Stimulated activated naive CD8-positive, alpha-beta T cell treated with anti-CD3 and anti-CD28 coated beads, Interleukin-15, amount 100 ng/mL, for 72 hours (primary cell): Measurements from ENCODE around the gene HOXA6.
A peak's percentile ranks its signal among the peaks of the same experiment; 100 is the strongest.

Experiments
- ATAC-seq: fragments of 150-1000 bp; cut with Tn5 transposase; 2 replicates; pipeline ENCODE4 v1.10.0; 2021; ENCODE audit warnings: mild to moderate bottlenecking, moderate library complexity
- DNase-seq, 2 donors: peaks; one replicate each; pipeline ENCODE4 v3.0.0; 2021 to 2022
- H3K27ac Mint-ChIP-seq, 2 donors: one replicate each; pipeline ENCODE4 v1.8.0; 2022; ENCODE audit warnings: mild to moderate bottlenecking in 2 of 2, mixed read lengths in 2 of 2, moderate library complexity in 2 of 2
- H3K27me3 Mint-ChIP-seq: one replicate; pipeline ENCODE4 v1.8.0; 2022; ENCODE audit warnings: mixed read lengths
- H3K4me1 Mint-ChIP-seq: one replicate; pipeline ENCODE4 v1.8.0; 2022; ENCODE audit warnings: mild to moderate bottlenecking, mixed read lengths
- H3K4me3 Mint-ChIP-seq, 2 donors: one replicate each; pipeline ENCODE4 v1.8.0; 2022; ENCODE audit warnings: mild to moderate bottlenecking in 2 of 2, mixed read lengths in 2 of 2, moderate library complexity in 1 of 2
- H3K9me3 Mint-ChIP-seq, 2 donors: one replicate each; pipeline ENCODE4 v1.8.0; 2022; ENCODE audit warnings: mixed read lengths in 2 of 2

The HOXA6 gene

DNA sequence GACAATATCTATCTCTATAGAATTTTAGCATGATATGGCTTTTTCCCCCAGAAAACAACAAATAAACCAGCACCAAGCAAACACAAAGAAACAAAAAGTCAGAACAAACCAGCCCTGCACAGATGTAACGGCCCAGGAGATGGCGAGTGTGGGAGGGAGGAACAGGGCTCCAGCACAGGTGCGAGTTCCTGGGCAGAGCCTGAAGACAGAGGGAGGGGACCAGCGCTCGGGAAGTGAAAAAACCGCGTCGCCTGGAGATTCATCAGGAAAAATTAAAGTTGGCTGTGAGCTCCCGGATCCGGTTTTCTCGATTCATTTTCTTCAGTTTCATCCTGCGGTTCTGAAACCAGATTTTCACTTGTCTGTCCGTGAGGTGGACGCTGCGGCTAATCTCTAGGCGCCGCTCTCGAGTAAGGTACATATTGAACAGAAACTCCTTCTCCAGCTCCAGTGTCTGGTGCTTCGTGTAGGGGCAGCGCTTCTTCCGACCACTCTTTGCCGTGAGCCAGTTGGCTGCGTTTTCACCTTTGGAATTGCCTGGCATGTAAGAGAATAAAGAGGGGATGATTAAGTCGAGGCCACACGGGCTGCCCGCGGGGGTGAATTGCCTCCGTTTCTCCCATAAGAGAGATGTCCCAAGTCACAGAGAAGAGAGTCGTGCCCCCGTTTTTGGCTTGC, 24.2 kb upstream of the HOXA6 start:
- H3K4me1 Mint-ChIP-seq: peaks cover 53% of the 10 kb centered on the region
- peaks cover 95% of the 10 kb centered on the region for H3K27me3 Mint-ChIP-seq
- DNase-seq (peak in 1 of 2 donors; percentile 13), ATAC-seq (no peak)
- no peaks in the 10 kb centered on the region for H3K9me3 Mint-ChIP-seq
- no peak overlapping the region for H3K27ac Mint-ChIP-seq
- peak overlapping the region; percentile 61 to 74 for H3K4me3 Mint-ChIP-seq

DNA sequence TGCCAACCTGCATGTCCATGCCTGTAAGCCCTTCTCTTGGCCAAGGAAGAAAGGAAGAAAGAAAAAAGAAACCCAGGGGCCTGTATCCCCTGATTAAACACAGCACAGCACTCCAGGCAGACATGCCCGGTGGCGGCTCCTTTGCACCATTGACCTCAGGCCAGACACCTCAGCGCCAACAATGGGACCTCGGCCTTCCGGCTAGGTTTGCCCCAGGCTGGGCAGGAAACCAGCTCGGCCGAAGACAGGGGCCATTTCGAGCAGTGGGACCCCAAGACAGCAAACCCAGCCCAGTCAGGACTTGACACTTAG, 23.7 kb upstream of the HOXA6 start:
- Mint-ChIP-seq H3K27ac (no peak overlapping the region), H3K4me3 (peak overlapping the region; percentile 15 to 74), H3K9me3 (no peaks in the 10 kb centered on the region), H3K27me3 (peaks cover 95% of the 10 kb centered on the region), H3K4me1 (peaks cover 58% of the 10 kb centered on the region)
- DNase-seq: peak in 1 of 2 donors; percentile 8
- ATAC-seq: no peak

DNA sequence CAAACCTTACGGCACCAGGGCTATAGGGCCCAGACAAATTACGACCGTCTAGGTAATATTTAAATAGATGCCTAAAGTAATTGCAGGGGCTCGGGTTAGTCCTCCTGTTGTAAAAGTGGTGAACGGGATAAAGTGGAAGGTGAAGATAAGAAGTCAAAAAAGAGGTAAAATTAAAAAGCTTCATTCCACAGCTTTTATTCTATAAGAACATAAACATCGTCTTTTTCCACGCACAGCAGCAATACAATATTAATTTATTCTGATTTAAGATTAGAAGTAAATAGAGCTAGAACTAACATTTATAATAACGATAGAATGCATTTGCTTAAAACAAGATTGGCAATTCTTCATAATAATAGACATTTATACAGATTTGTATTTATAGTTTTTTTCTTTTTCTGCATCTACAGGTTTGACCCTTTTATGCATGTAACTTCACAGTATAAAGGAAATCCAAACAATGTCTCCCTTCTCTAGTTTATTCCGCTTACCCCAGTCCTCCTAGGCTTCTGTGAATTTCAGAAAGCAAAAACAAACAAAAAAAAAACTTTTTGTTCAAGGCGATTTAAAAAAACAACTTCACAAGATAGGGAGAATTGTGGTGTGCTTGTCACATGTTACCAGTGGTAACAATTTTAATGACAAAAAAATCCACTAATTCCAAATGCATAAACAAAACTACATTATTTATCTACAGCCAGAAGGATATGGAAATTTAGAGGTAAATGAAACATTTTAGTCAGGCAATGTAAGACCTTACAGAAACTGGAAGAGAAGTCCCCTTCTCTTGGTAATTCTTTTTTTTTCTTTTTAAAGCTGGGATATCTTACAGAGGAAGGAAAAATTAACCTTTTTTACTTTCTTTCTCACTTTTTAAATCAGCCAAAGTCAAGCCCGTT, 23.1 kb upstream of the HOXA6 start:
- DNase-seq (no peak), ATAC-seq (no peak)
- Mint-ChIP-seq H3K4me1 (peaks cover 64% of the 10 kb centered on the region), H3K27ac (no peak overlapping the region), H3K4me3 (peak overlapping the region in 1 of 2 donors; percentile 19), H3K27me3 (peaks cover 95% of the 10 kb centered on the region), H3K9me3 (no peaks in the 10 kb centered on the region)

DNA sequence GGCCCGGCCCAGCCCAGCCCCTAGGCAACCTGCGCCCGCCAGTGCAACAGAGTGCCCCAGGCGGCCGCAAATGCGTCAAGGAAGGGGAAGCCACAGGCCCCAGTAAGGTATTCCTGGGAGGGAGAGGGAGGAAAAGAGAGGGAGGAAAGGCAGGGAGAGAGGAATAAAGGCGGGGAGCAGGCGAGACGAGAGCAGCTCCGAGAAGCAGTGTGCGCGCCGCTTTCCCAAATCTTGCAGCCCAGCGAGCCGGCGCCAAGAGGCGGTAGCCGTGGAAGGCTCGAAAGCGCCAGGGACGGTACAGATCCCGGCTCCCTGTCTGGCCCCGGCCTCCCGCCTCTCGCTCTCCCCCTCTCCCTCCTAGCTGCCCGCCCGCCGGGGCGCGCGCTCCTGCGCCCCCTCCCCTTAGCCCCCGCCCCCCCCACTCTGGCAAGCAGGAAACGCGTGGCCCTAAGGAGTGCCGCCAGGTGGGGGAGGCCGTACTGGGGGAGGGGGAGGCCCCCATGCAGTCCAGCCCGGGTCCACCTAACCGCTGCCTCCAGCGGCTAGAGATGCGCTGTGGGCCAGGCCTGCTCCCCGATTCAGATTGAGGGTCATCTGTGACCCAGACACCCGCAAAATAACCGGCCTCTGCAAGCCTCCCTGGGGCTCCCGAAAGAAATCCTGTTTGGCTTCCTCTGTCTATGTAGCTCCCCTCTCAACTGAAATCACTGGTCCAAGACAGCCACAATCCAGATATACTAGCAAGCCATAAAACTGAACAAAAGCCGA, 22.3 kb upstream of the HOXA6 start:
- Mint-ChIP-seq H3K27ac (peak overlapping the region in 1 of 2 donors; percentile 86), H3K4me3 (peak overlapping the region; percentile 52 to 67), H3K4me1 (peaks cover 64% of the 10 kb centered on the region), H3K9me3 (no peaks in the 10 kb centered on the region), H3K27me3 (peaks cover 95% of the 10 kb centered on the region)
- DNase-seq (no peak), ATAC-seq (no peak)

DNA sequence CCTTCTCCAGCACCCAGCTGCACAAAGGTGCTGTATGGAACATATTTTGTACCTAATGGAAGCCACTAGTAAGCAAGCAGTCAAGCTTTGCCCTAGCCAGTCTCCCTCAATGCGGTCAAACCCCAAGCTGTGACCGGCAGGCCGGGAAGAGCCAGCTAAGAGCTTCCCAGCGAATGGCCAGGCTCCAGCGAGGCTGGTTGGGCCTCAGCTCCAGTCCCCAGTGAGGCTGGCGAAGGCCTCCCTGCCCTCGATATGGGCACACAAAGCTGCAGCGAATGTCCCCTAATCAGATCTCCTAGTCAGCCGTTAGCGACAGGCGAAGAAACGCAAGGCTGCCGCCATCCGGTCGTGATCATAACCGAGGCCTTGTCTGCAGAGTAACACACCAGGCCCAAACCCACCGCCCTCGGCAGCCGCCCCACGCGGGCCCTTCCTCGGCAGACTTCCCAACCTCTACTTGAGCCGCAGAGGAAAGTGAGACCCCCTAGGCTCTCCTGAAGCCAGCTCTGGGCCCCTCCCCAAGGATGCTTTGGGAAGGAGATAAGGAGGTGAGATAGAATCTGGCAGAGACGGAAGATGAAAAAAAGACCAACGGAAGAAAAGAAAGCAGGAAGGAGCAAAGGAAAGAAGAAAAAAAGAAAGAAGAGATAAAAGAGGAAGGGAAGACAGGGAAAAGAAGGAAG, 20.8 kb upstream of the HOXA6 start:
- Mint-ChIP-seq H3K4me1 (peaks cover 73% of the 10 kb centered on the region), H3K27ac (peak overlapping the region in 1 of 2 donors; percentile 54), H3K4me3 (peak overlapping the region; percentile 0 to 6), H3K9me3 (no peaks in the 10 kb centered on the region), H3K27me3 (peaks cover 100% of the 10 kb centered on the region)
- DNase-seq (peak in 1 of 2 donors; percentile 54), ATAC-seq (peak; percentile 50)

DNA sequence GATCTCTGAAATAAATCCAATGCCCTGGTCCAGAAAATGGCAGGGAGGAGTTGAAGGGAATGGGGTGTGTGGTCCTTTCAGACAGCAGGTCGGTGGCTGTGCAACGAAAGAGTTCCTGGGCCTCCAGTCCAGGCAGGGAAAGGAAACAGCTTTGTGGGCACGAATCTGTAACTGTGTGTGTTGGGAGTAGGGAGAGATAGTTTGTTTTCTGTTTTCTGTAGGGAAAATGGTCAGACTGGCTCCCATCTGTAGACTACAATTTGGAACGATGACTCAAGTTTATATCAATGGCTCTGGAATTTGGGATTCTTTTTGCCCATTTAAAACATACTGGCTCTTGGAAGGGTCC, 20.3 kb upstream of the HOXA6 start:
- Mint-ChIP-seq H3K9me3 (no peaks in the 10 kb centered on the region), H3K27ac (no peak overlapping the region), H3K4me3 (no peak overlapping the region), H3K4me1 (peaks cover 68% of the 10 kb centered on the region), H3K27me3 (peaks cover 100% of the 10 kb centered on the region)
- no peak for ATAC-seq
- DNase-seq: no peak

DNA sequence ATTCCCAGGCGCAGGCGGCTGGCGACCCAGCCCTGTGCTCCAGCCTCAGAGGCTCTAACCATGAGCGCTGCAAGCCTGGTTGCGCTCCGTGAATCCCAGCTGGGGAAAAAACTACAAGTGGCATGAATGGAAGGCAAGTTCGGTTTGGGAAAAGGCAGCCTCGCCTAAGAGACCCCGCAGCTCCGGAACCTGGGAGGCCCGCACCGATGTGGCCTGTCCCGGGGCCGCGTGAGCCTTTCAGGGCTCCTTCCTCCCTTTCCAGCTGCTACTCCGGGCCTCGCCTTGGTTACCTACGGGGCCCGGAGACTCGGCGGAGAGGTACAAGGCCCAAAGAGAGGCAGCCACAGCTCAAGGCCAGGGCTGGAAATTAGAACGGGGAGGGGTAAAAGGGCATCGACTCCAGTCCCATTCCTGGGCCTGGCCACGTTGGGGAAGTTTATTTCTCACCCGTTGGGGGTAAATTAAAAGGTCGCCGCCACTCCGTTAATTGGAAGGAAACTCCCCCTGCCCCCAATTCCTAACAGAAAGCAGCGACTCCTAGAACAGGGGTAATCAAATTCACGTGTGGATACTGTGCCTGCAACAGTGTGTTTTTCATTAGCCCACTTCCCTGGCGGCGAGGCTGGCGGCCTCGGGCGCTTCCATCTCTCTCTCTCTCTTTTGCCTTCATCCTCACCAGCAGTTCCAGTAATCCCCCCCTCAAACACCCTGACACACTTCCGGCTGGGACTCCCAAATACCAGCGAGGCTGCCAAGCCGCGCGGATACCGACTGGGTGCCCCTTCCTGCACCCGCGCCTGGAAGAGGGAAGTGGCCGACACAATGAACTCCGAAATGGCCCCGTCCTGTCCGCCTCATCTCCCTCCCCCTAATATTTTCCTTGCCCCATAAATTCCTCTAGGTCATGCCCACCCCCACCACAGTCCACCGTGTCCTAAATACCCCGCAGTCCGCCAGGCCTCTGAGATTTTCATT, 19.2 kb upstream of the HOXA6 start:
- H3K9me3 Mint-ChIP-seq: no peaks in the 10 kb centered on the region
- H3K4me3 Mint-ChIP-seq: peak overlapping the region; percentile 56 to 62
- peaks cover 59% of the 10 kb centered on the region for H3K4me1 Mint-ChIP-seq
- H3K27ac Mint-ChIP-seq: peak overlapping the region in 1 of 2 donors; percentile 89
- H3K27me3 Mint-ChIP-seq: peaks cover 100% of the 10 kb centered on the region
- ATAC-seq (no peak), DNase-seq (no peak)

DNA sequence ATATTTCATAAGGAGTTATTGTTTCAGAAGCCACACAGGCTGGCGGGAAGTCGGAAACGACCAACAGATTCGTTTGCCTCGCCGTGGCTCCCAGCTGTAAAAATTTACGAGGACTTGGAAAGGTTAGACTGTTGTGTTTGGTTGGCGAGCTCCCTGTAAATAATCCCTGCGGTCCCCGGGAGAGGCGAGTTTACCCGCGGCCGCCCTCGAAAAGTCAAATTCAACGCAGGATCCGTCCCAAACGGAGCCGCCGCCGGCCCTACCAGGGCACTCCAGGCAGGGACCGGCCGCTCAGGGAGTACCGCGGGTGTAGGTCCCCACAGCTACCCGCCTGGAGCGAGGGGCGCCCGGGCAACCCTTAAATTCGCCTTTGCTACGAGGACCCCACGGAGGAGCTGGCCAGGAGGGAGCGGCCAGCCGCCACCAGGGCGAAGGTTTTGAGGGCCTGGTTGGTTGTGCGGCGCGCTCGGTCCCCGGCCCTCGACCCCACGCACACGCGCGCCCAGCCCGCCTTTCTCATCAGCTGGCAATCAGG, 18.5 kb upstream of the HOXA6 start:
- H3K4me1 Mint-ChIP-seq: peaks cover 54% of the 10 kb centered on the region
- no peaks in the 10 kb centered on the region for H3K9me3 Mint-ChIP-seq
- DNase-seq: no peak
- H3K27ac Mint-ChIP-seq: peak overlapping the region in 1 of 2 donors; percentile 91
- ATAC-seq: no peak
- H3K27me3 Mint-ChIP-seq: peaks cover 99% of the 10 kb centered on the region
- H3K4me3 Mint-ChIP-seq: peak overlapping the region; percentile 61 to 62

DNA sequence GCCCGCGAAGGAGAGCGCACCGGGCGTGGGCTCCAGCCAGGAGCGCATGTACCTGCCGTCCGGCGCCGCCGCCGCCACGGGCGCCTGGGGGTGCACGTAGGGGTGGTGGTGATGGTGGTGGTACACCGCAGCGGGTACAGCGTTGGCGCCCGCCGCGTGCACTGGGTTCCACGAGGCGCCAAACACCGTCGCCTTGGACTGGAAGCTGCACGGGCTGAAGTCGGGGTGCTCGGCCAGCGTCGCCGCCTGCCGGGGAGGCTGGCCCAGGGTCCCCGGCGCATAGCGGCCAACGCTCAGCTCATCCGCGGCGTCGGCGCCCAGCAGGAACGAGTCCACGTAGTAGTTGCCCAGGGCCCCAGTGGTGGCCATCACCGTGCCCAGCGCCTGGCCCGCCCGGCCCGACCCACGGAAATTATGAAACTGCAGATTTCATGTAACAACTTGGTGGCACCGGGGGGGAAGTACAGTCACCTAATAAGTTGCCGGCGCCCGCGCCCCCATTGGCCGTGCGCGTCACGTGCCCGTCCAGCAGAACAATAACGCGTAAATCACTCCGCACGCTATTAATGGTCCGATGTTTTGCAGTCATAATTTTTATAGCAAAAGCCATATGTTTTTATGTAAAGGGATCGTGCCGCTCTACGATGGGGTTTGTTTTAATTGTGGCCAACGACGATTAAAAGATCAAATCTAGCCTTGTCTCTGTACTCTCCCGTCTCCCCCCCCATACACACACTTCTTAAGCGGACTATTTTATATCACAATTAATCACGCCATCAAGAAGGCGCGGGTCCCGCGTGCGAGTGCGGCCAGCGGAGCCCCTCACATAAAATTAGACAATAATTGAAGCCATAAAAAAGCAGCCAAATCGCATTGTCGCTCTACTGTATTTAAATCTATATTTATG, 17.8 kb upstream of the HOXA6 start, which contains the start of gene HOXA9:
HOXA9 (minus strand) TSS at position 449 of the 907 bp plus-strand sequence; CDS start at position 369, 80 bp downstream.
- peak within 1 kb of the TSS in 1 of 2 donors; percentile 91 for H3K27ac Mint-ChIP-seq
- H3K4me3 Mint-ChIP-seq: peak within 1 kb of the TSS; percentile 61 to 62
- no peak for DNase-seq
- H3K9me3 Mint-ChIP-seq: no peaks in the 10 kb centered on the region
- ATAC-seq: no peak
- peaks cover 99% of the 10 kb centered on the region for H3K27me3 Mint-ChIP-seq
- H3K4me1 Mint-ChIP-seq: peaks cover 59% of the 10 kb centered on the region

DNA sequence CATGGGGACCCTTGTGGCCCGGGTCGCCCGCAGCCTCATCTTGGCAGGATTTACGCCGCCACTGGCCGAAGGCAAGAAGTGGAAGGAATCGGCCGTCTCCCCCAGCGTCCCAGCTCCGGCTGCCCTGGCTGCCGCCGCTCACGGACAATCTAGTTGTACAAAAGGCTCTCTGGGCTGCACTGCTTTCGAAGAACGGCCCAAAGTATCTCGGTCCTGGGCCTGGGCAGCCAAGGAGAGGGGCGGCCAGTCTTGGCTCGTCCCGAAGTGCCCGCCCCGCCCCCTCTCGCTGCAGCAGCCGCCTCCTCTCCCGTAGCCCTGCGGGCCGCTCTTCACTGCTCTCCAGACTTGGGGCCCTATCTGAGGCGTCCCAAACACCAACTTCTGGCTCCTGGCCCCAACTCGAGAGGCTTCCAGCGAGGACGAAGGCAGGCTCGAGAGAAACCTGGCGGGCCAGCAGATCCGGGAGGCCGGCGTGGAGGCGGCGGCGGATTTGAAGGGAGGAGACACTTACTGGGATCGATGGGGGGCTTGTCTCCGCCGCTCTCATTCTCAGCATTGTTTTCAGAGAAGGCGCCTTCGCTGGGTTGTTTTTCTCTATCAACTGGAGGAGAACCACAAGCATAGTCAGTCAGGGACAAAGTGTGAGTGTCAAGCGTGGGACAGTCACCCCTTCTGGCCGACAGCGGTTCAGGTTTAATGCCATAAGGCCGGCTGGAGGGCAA, 17.0 kb upstream of the HOXA6 start:
- Mint-ChIP-seq H3K4me1 (peaks cover 64% of the 10 kb centered on the region), H3K4me3 (peak overlapping the region; percentile 50 to 56), H3K27me3 (peaks cover 99% of the 10 kb centered on the region), H3K9me3 (no peaks in the 10 kb centered on the region), H3K27ac (peak overlapping the region in 1 of 2 donors; percentile 72)
- no peak for ATAC-seq
- no peak for DNase-seq

DNA sequence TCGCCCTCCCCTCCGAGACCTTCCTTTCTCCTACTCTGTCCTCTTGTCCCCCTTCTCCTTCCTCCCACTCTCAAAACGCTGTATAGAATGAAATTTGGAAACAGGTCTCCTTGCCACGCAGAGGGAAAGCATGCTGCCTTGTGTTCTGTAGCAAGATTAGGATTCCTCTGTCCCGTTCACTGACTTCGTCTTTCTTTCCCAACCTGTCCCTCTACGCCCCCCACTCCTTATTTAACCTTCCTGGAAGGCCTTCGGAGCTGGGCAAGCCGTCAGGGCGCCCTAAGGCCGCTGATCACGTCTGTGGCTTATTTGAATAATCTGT, 16.4 kb upstream of the HOXA6 start:
- ATAC-seq (no peak), DNase-seq (no peak)
- H3K9me3 Mint-ChIP-seq: no peaks in the 10 kb centered on the region
- peak overlapping the region in 1 of 2 donors; percentile 56 for H3K4me3 Mint-ChIP-seq
- peak overlapping the region in 1 of 2 donors; percentile 72 for H3K27ac Mint-ChIP-seq
- peaks cover 61% of the 10 kb centered on the region for H3K4me1 Mint-ChIP-seq
- H3K27me3 Mint-ChIP-seq: peaks cover 99% of the 10 kb centered on the region

DNA sequence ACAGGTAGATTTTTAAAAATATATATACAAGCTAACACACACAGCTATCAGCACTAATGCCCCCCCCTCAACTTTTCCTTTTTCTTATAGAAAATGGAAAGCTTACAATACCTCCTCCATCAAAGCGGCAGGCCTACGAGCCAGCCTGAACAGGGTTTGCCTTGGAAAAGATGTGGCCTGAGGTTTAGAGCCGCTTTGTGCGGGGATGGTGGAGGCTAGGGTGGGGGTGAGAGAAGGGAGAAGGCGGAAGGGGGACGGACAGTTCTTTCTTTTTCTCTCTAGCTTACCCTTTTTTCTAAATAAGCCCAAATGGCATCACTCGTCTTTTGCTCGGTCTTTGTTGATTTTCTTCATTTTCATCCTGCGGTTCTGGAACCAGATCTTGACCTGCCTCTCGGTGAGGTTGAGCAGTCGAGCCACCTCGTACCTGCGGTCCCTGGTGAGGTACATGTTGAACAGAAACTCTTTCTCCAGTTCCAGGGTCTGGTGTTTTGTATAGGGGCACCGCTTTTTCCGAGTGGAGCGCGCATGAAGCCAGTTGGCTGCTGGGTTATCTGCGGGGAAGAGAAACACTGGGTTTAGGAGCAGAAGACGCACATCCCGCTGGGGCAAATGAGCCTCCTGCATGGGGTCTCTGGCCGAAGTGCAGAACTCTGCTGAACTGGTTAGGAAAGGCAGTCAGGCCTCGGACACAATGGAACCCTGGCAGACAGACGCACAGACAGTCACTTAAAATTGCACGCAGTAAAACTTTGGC, 15.9 kb upstream of the HOXA6 start:
- Mint-ChIP-seq H3K4me1 (peaks cover 61% of the 10 kb centered on the region), H3K27me3 (peaks cover 99% of the 10 kb centered on the region), H3K4me3 (no peak overlapping the region), H3K9me3 (no peaks in the 10 kb centered on the region), H3K27ac (no peak overlapping the region)
- DNase-seq (no peak), ATAC-seq (no peak)
